Fibroblast of pulmonary artery (primary cell): ENCODE data around the gene PAX7.
"Not testable (repeated sequence)": the region's sequence is repeated elsewhere in the genome, so short reads cannot be mapped to it uniquely, and the experiment has no call there.

Experiments
- DNase-seq: peaks from one replicate; pipeline ENCODE4 v3.0.0-alpha.2; 2010; ENCODE audit warnings: low read depth
- H3K4me3 ChIP-seq: replicated peaks from 2 replicates; pipeline ENCODE4 v1.5.1; 2011; ENCODE audit warnings: low read depth, mild to moderate bottlenecking, control low read depth, low read length, moderate library complexity
- CTCF ChIP-seq: IDR thresholded peaks from 2 replicates; pipeline ENCODE4 v1.5.1; 2011; ENCODE audit warnings: mild to moderate bottlenecking, control low read depth, low read length, inconsistent platforms; ENCODE audit errors: missing control alignments

Gene PAX7

DNA sequence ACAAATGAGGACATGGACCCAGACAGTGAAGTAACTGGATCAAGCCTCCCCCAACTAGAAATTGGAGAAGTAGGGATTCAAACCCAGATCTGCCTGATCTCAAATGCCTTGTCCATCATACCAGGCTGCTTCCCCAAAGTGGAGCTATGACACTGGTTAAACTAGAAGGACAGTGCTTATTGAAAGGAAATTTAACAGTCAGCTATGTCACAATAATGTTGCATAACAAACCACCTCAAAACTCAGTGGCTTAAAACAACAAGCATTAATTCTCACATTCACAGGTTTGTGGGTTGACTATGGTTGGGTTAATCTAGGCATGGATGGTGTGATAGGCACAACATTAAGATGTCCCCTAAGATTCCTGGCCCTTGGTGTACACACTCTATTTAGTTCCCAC is 121.8 kb downstream of the PAX7 start:
- DNase-seq = no peak
- H3K4me3 ChIP-seq = no peak overlapping the region
- no peak for TF ChIP-seq CTCF

DNA sequence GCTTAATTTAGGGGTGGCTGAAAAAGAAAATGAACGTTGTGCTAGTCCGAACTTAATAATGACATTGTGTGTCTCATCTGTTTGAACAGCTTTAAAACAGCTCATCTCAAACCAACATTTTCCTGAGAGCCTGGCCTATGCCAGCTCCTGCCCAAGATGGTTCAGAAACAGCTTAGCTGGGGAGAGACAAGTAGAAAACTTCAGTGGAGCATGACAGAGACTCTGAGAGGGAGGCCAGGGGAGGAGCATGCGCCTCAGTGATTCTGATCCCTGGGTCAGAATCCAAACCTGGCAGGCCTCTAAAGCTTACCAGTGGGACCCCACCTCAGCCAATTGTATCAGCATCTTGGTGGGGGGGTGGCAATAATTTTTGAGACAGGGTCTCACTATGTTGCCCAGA is 129.5 kb downstream of the PAX7 start:
- DNase-seq = no peak
- H3K4me3 ChIP-seq = no peak overlapping the region
- TF ChIP-seq CTCF = no peak

GRCh38 chr1:18761948-18762840 is 131.5 kb downstream of the PAX7 start:
- no peak overlapping the region for H3K4me3 ChIP-seq
- DNase-seq = no peak
- TF ChIP-seq CTCF = no peak

- no peak overlapping the region for H3K4me3 ChIP-seq
- TF ChIP-seq CTCF = no peak
- no peak for DNase-seq
Observed at GRCh38 chr1:18764362-18764761, 133.7 kb downstream of the PAX7 start.

DNA sequence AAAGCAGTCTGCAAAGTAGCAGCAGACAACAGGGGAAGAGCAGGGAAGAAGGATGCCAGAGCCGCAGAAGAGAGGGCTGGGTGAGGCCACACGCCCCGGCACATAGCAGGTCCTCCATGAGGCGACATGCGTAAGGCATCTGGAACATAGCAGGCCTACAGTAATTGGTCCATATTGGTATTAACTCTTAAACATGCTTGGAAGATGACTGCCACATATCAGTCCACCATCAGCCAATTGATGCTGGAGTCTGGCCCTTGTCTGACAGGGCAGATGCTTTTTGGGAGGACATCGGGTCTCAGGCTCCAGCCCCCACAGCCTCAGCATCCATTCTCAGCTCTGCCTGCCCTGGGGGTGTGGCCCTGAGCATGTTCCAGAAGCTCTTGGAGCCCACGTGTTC is 135.1 kb downstream of the PAX7 start:
- no peak for TF ChIP-seq CTCF
- H3K4me3 ChIP-seq = no peak overlapping the region
- no peak for DNase-seq

DNA sequence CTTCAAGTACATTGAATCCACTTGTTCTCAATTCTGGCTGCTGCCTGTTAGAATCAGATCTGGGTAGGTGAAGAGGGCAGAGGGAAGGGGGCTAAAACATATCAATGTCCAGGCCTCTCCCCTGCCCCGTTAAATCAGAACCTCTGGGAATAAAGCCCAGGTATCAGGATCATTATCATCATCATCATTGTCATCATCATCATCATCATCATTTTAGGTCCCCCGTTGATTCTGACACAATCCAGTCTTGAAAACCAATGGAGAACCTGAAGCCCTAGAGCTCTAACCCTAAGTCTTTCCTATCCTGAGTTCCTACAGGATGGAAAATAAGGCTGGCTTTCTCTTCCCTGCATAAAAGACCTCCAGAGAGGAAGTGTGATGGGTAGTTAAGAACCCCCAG is 135.7 kb downstream of the PAX7 start:
- DNase-seq = no peak
- TF ChIP-seq CTCF = no peak
- H3K4me3 ChIP-seq = no peak overlapping the region

- H3K4me3 ChIP-seq, DNase-seq: not testable (repeated sequence)
Observed at GRCh38 chr1:18767576-18767975, 136.9 kb downstream of the PAX7 start.
